Peyer's patch (tissue), 4 donors: ENCODE data around the gene HCRT.

Source experiments
- CTCF ChIP-seq, 6 experiments: fragments of 450-650 bp in 4 of 6; fragments of 200-600 bp in 2 of 6; sonication (generic) in 1 of 6; IDR thresholded peaks; one replicate each; pipeline ENCODE4 v1.5.1; 2017 to 2019; ENCODE audit warnings: antibody characterized with exemption in 6 of 6, mild to moderate bottlenecking in 3 of 6, moderate library complexity in 1 of 6
- POLR2A ChIP-seq, 2 donors: fragments of 450-650 bp; IDR thresholded peaks; one replicate each; pipeline ENCODE4 v1.5.1; 2017; ENCODE audit warnings: antibody characterized with exemption in 2 of 2, mild to moderate bottlenecking in 2 of 2, moderate library complexity in 2 of 2

- TF ChIP-seq CTCF (IDR thresholded peaks at IDR 0.05) (no peak), POLR2A (IDR thresholded peaks at IDR 0.05) (no peak)
Observed at GRCh38 chr17:42141382-42141781, 43.9 kb downstream of the HCRT start.
